DND-41 (cell line): ENCODE results near the gene FCN3.

Experiments
- ATAC-seq: fragments of 200-7000 bp; cut with Tn5 transposase; 3 replicates; pipeline ENCODE4 v1.9.1; 2021; ENCODE audit warnings: low read depth; ENCODE audit not compliant: insufficient read depth
- DNase-seq: peaks from one replicate; pipeline ENCODE4 v3.0.0-alpha.2; 2020
- H2AFZ ChIP-seq: 2 replicates; pipeline ENCODE4 v1.6.0; 2012; ENCODE audit warnings: low read depth, low read length
- H3K27ac ChIP-seq: 2 replicates; pipeline ENCODE4 v1.5.1; 2012; ENCODE audit warnings: low read length, inconsistent platforms
- H3K27me3 ChIP-seq: fragments of 200-600 bp; sonication (generic); 2 replicates; pipeline ENCODE4 v1.6.0; 2012; ENCODE audit warnings: low read length, mild to moderate bottlenecking, inconsistent platforms; ENCODE audit not compliant: insufficient read depth, poor library complexity
- H3K36me3 ChIP-seq: 2 replicates; pipeline ENCODE4 v1.5.1; 2012; ENCODE audit warnings: low read length, inconsistent platforms; ENCODE audit not compliant: insufficient read depth
- H3K4me1 ChIP-seq: 2 replicates; pipeline ENCODE4 v1.5.1; 2012; ENCODE audit warnings: mild to moderate bottlenecking, low read length; ENCODE audit not compliant: insufficient read depth
- H3K4me2 ChIP-seq: 2 replicates; pipeline ENCODE4 v1.6.0; 2012; ENCODE audit warnings: mild to moderate bottlenecking, moderate library complexity, low read length, inconsistent platforms; ENCODE audit not compliant: insufficient read depth
- H3K4me3 ChIP-seq, 2 experiments: fragments of 200-600 bp in 1 of 2; shearing (Covaris generic) in 1 of 2; 2 replicates each; pipeline ENCODE4 v1.5.1; 2012 to 2016; ENCODE audit warnings: inconsistent platforms in 2 of 2, low read length in 2 of 2, mild to moderate bottlenecking in 2 of 2, low read depth in 1 of 2, moderate library complexity in 1 of 2
- H3K79me2 ChIP-seq: 2 replicates; pipeline ENCODE4 v1.6.0; 2012; ENCODE audit warnings: low read length, inconsistent platforms; ENCODE audit not compliant: insufficient read depth
- H3K9ac ChIP-seq: 2 replicates; pipeline ENCODE4 v1.6.0; 2012; ENCODE audit warnings: low read depth, mild to moderate bottlenecking, inconsistent platforms, low read length, moderate library complexity
- H3K9me3 ChIP-seq: 2 replicates; pipeline ENCODE4 v1.5.1; 2012; ENCODE audit warnings: low read length, moderate library complexity, mild to moderate bottlenecking, inconsistent platforms; ENCODE audit not compliant: insufficient read depth, severe bottlenecking
- H4K20me1 ChIP-seq: 2 replicates; pipeline ENCODE4 v1.6.0; 2012; ENCODE audit warnings: low read length; ENCODE audit not compliant: insufficient read depth
- EZH2 ChIP-seq: IDR thresholded peaks from 3 replicates; pipeline ENCODE4 v1.6.1; 2012; ENCODE audit warnings: borderline replicate concordance, low read depth, mild to moderate bottlenecking, moderate library complexity, low read length, inconsistent platforms; ENCODE audit not compliant: severe bottlenecking
- TF ChIP-seq, protein P1 (sequence below): IDR thresholded peaks from 2 replicates; pipeline ENCODE4 v1.5.1; 2012; ENCODE audit warnings: borderline replicate concordance, low read length, moderate library complexity, mild to moderate bottlenecking; ENCODE audit not compliant: poor library complexity, severe bottlenecking; ENCODE audit errors: extremely low read depth

FCN3 gene

DNA sequence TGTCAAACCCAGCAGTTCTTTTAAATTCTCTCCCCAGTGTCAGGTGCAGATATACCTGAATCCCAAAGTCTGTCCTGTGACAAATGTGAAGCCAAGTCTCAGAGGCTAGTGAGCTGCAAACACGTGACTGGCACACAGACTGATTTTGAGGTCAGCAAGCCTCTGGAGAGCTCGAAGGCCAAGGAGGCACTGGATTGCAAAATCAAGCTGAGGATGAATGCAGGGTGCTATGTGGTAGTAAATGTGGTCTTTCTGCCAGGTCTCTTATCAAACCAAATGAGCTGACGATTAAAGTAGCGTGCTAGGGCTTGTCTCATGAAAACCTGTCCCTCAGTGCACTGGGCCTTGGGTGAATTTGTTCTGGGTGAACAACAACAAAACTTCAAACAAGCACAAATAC is 38.4 kb upstream of the FCN3 start:
- no peaks in the 10 kb centered on the region for H3K9me3 ChIP-seq
- H3K36me3 ChIP-seq, result peaks cover 93% of the 10 kb centered on the region
- TF ChIP-seq EZH2, result no peak
- TF ChIP-seq, protein P1, sequence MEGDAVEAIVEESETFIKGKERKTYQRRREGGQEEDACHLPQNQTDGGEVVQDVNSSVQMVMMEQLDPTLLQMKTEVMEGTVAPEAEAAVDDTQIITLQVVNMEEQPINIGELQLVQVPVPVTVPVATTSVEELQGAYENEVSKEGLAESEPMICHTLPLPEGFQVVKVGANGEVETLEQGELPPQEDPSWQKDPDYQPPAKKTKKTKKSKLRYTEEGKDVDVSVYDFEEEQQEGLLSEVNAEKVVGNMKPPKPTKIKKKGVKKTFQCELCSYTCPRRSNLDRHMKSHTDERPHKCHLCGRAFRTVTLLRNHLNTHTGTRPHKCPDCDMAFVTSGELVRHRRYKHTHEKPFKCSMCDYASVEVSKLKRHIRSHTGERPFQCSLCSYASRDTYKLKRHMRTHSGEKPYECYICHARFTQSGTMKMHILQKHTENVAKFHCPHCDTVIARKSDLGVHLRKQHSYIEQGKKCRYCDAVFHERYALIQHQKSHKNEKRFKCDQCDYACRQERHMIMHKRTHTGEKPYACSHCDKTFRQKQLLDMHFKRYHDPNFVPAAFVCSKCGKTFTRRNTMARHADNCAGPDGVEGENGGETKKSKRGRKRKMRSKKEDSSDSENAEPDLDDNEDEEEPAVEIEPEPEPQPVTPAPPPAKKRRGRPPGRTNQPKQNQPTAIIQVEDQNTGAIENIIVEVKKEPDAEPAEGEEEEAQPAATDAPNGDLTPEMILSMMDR, result no peak
- DNase-seq, result no peak
- no peak overlapping the region for H3K4me2 ChIP-seq
- H3K4me3 ChIP-seq, result no peak overlapping the region
- H3K27me3 ChIP-seq, result no peaks in the 10 kb centered on the region
- no peak overlapping the region for H2AFZ ChIP-seq
- no peaks in the 10 kb centered on the region for H4K20me1 ChIP-seq
- no peak overlapping the region for H3K27ac ChIP-seq
- no peaks in the 10 kb centered on the region for H3K79me2 ChIP-seq
- no peak for ATAC-seq
- no peak overlapping the region for H3K9ac ChIP-seq
- no peaks in the 10 kb centered on the region for H3K4me1 ChIP-seq

DNA sequence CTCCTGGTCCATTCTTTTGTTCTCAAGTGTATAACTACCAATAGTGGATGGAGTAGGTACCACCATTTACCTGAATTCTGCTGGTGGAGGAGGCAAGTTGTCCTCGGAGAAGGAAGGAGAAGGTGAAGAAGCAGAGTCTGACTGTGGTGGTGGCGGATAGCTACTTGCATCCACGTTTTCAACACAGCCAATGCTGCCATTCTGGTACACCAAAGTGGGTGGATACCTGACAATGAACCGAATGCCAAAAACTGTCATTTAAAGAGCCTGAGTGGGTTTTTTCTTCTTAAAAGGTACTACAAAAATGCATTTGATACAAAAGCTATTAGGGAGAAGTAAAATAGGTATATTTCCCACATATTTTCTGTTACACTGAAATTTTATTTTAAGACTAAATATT is 37.9 kb upstream of the FCN3 start:
- Histone ChIP-seq H3K36me3 (peaks cover 93% of the 10 kb centered on the region), H3K27ac (no peak overlapping the region), H3K27me3 (no peaks in the 10 kb centered on the region), H3K4me3 (no peak overlapping the region), H3K9ac (no peak overlapping the region), H2AFZ (no peak overlapping the region), H3K4me2 (no peak overlapping the region), H4K20me1 (no peaks in the 10 kb centered on the region), H3K79me2 (no peaks in the 10 kb centered on the region), H3K9me3 (no peaks in the 10 kb centered on the region), H3K4me1 (no peaks in the 10 kb centered on the region)
- no peak for DNase-seq
- TF ChIP-seq EZH2, result no peak
- TF ChIP-seq, protein P1, result no peak
- no peak for ATAC-seq

DNA sequence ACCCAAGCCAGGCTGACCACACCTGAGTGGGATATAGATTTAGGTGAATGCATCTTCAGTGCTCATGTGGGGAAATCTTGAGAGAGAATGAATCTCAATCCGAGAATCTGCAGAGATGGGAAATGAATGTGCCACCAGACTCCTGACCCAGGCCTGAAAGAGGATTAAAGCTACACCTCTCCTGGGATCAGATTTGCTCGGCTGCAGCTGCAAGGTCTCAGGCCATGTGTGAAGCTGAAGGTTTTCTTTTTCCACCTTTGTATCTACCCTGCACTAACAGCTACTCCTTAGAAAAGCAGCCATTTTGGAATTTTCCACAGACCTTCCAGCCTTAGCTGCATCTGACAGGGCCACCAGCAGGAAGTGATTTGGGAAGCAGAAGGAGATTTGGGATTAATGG is 36.1 kb upstream of the FCN3 start:
- no peaks in the 10 kb centered on the region for H3K27me3 ChIP-seq

More for the DNA sequence above, 36.1 kb upstream of the FCN3 start:
- H3K9me3 ChIP-seq, result no peaks in the 10 kb centered on the region
- no peak overlapping the region for H3K4me2 ChIP-seq
- H3K79me2 ChIP-seq, result no peaks in the 10 kb centered on the region
- H3K36me3 ChIP-seq, result peaks cover 89% of the 10 kb centered on the region
- H2AFZ ChIP-seq, result no peak overlapping the region
- ATAC-seq (no peak), DNase-seq (no peak)
- no peaks in the 10 kb centered on the region for H4K20me1 ChIP-seq
- H3K27ac ChIP-seq, result no peak overlapping the region
- H3K4me1 ChIP-seq, result no peaks in the 10 kb centered on the region
- H3K9ac ChIP-seq, result no peak overlapping the region
- no peak overlapping the region for H3K4me3 ChIP-seq
- TF ChIP-seq EZH2, result no peak
- TF ChIP-seq, protein P1, result no peak
